Suprapubic skin (tissue), 4 donors: Measurements from ENCODE around the gene DRC1. TPM values are rescaled to one million over a fixed set of nuclear protein-coding genes. Genes with fewer than 3 reads are reported as not detected.

ENCODE experiments used
- DNase-seq, 2 donors: peaks; one replicate each; pipeline ENCODE4 v3.0.0-alpha.2; 2019; ENCODE audit warnings: low spot score in 2 of 2
- H3K27ac ChIP-seq: fragments of 200-600 bp; sonication (generic); one replicate; pipeline ENCODE4 v1.5.1; 2019
- H3K27me3 ChIP-seq: fragments of 200-600 bp; sonication (generic); one replicate; pipeline ENCODE4 v1.5.1; 2019
- H3K36me3 ChIP-seq: fragments of 200-600 bp; sonication (generic); one replicate; pipeline ENCODE4 v1.5.1; 2019
- H3K4me1 ChIP-seq: fragments of 200-600 bp; sonication (generic); one replicate; pipeline ENCODE4 v1.5.1; 2019
- H3K4me3 ChIP-seq: fragments of 200-600 bp; sonication (generic); one replicate; pipeline ENCODE4 v1.5.1; 2019; ENCODE audit warnings: mild to moderate bottlenecking
- H3K9me3 ChIP-seq: fragments of 200-600 bp; sonication (generic); one replicate; pipeline ENCODE4 v1.5.1; 2019
- CTCF ChIP-seq, 2 donors: fragments of 200-600 bp in 1 of 2; fragments of 450-650 bp in 1 of 2; sonication (generic) in 1 of 2; IDR thresholded peaks; one replicate each; pipeline ENCODE4 v1.5.1; 2016 to 2019; ENCODE audit warnings: antibody characterized with exemption in 2 of 2, mild to moderate bottlenecking in 1 of 2, moderate library complexity in 1 of 2
- EP300 ChIP-seq: sonication (generic); formaldehyde crosslinking; IDR thresholded peaks from one replicate; pipeline ENCODE4 v1.6.1; 2017; ENCODE audit warnings: antibody characterized with exemption
- POLR2A ChIP-seq, 2 donors: fragments of 450-650 bp; IDR thresholded peaks; one replicate each; pipeline ENCODE4 v1.6.1; 2017; ENCODE audit warnings: antibody characterized with exemption in 2 of 2, mild to moderate bottlenecking in 2 of 2, moderate library complexity in 2 of 2
- POLR2AphosphoS5 ChIP-seq, 3 donors: sonication (generic); formaldehyde crosslinking; IDR thresholded peaks; one replicate each; pipeline ENCODE4 v1.6.1; 2017; ENCODE audit warnings: antibody characterized with exemption in 3 of 3
- WGBS: methylation state at CpG from one replicate; pipeline ENCODE4 v1.1.5; 2018; 5-methylcytosine and 5-hydroxymethylcytosine counted together
- total RNA-seq, 4 donors: library from RNA; depleted of rRNA; stranded (reverse); fragments of >200 nt; gene quantifications; one replicate each; pipeline ENCODE4 v1.1.0, GENCODE V29; 2016

The DRC1 gene
- total RNA-seq, 4 donors from 2014 or later, result 0.26 TPM; not detected in 3

- TF ChIP-seq CTCF (IDR thresholded peaks at IDR 0.05) (no peak), POLR2A (IDR thresholded peaks at IDR 0.05) (no peak), POLR2AphosphoS5 (IDR thresholded peaks at IDR 0.05) (no peak), EP300 (no peak)
- H3K4me1 ChIP-seq, result peaks cover 72% of the 10 kb centered on the region
- peak overlapping the region; percentile 67 for H3K27ac ChIP-seq
These were observed 44.9 kb upstream of the DRC1 start for GRCh38 chr2:26356771-26357170.

GRCh38 chr2:26359886-26360473 lies 41.7 kb upstream of the DRC1 start:
- TF ChIP-seq POLR2AphosphoS5 (IDR thresholded peaks at IDR 0.05), result no peak
- TF ChIP-seq CTCF (IDR thresholded peaks at IDR 0.05), result no peak
- no peak for TF ChIP-seq POLR2A (IDR thresholded peaks at IDR 0.05)
- no peak for TF ChIP-seq EP300
- DNase-seq, result no peak
- Histone ChIP-seq H3K4me1 (peaks cover 62% of the 10 kb centered on the region), H3K9me3 (no peaks in the 10 kb centered on the region), H3K36me3 (no peaks in the 10 kb centered on the region), H3K4me3 (no peak overlapping the region), H3K27me3 (no peaks in the 10 kb centered on the region), H3K27ac (no peak overlapping the region)
- 73% methylated on average over 4 of the region's 4 CpGs for WGBS

More at GRCh38 chr2:26356771-26357170, 44.9 kb upstream of the DRC1 start:
- Histone ChIP-seq H3K27me3 (no peaks in the 10 kb centered on the region), H3K36me3 (no peaks in the 10 kb centered on the region), H3K4me3 (no peak overlapping the region), H3K9me3 (no peaks in the 10 kb centered on the region)
- WGBS, result 62% methylated on average over 2 of the region's 2 CpGs
- no peak for DNase-seq

GRCh38 chr2:26363323-26363722 lies 38.4 kb upstream of the DRC1 start:
- H3K27ac ChIP-seq, result no peak overlapping the region
- H3K9me3 ChIP-seq, result no peaks in the 10 kb centered on the region
- WGBS, result 44% methylated on average over 4 of the region's 4 CpGs
- peaks cover 14% of the 10 kb centered on the region for H3K36me3 ChIP-seq
- TF ChIP-seq POLR2AphosphoS5 (IDR thresholded peaks at IDR 0.05) (no peak), CTCF (IDR thresholded peaks at IDR 0.05) (no peak), EP300 (no peak), POLR2A (IDR thresholded peaks at IDR 0.05) (no peak)
- H3K4me1 ChIP-seq, result peaks cover 31% of the 10 kb centered on the region
- DNase-seq, result no peak
- H3K4me3 ChIP-seq, result no peak overlapping the region
- no peaks in the 10 kb centered on the region for H3K27me3 ChIP-seq

- H3K27ac ChIP-seq, result no peak overlapping the region
- TF ChIP-seq POLR2A (IDR thresholded peaks at IDR 0.05), result no peak
- TF ChIP-seq POLR2AphosphoS5 (IDR thresholded peaks at IDR 0.05), result no peak
- TF ChIP-seq EP300, result no peak
These were observed 37.8 kb upstream of the DRC1 start for GRCh38 chr2:26363958-26364357.

GRCh38 chr2:26364669-26365068 lies 37.1 kb upstream of the DRC1 start:
- no peaks in the 10 kb centered on the region for H3K9me3 ChIP-seq
- 83% methylated on average over 4 of the region's 4 CpGs for WGBS
- peaks cover 15% of the 10 kb centered on the region for H3K36me3 ChIP-seq
- DNase-seq, result no peak
- TF ChIP-seq EP300 (no peak), CTCF (IDR thresholded peaks at IDR 0.05) (no peak), POLR2AphosphoS5 (IDR thresholded peaks at IDR 0.05) (no peak), POLR2A (IDR thresholded peaks at IDR 0.05) (no peak)
- H3K27ac ChIP-seq, result no peak overlapping the region
- no peaks in the 10 kb centered on the region for H3K27me3 ChIP-seq
- no peak overlapping the region for H3K4me3 ChIP-seq
- peaks cover 19% of the 10 kb centered on the region for H3K4me1 ChIP-seq

More at GRCh38 chr2:26363958-26364357, 37.8 kb upstream of the DRC1 start:
- no peaks in the 10 kb centered on the region for H3K27me3 ChIP-seq
- no peak for DNase-seq
- H3K4me3 ChIP-seq, result no peak overlapping the region
- 94% methylated on average over 3 of the region's 3 CpGs for WGBS
- H3K36me3 ChIP-seq, result peaks cover 15% of the 10 kb centered on the region
- H3K9me3 ChIP-seq, result no peaks in the 10 kb centered on the region
- H3K4me1 ChIP-seq, result peaks cover 26% of the 10 kb centered on the region
